ENCODE results near the gene PPP1R14C.
"Not testable (repeated sequence)": the region's sequence is repeated elsewhere in the genome, so short reads cannot be mapped to it uniquely, and the experiment has no call there.

The PPP1R14C gene

DNA sequence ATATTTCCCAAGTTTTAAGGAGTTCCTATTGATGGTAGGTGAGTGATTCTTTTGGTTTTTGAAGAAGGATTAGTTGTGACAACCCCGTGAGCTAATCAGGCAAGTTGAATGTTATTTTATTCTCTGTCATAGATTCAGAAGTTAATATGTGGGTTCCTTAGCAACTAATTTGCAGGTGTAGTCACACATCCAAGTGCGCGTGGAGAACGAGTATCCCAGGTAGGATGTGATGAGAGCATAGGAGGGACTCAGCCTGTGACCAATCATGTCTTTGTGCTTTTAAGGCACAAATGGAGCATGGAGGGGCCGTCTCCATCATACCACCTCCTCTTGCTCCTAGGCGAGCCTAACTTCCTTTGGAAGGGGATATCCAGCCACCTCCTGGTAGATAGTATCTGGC lies 41.1 kb downstream of the PPP1R14C start:
- Histone ChIP-seq H3K27me3 (ENCODE audit: low read depth, low read length) (no peaks in the 10 kb centered on the region), H3K27ac (ENCODE audit: low read length) (no peak overlapping the region)

GRCh38 chr6:150184850-150185731 lies 42.2 kb downstream of the PPP1R14C start:
- Histone ChIP-seq H3K4me3 (ENCODE audit: low read depth in 1 of 2, low read length in 2 of 2) (no peak overlapping the region), H3K9me3 (ENCODE audit: control insufficient read depth in 1 of 2, low read length in 2 of 2) (no peaks in the 10 kb centered on the region), H3K27me3 (ENCODE audit: low read depth, low read length) (no peaks in the 10 kb centered on the region), H3K36me3 (ENCODE audit: control insufficient read depth in 1 of 2, insufficient read depth in 2 of 2, low read length in 2 of 2) (no peaks in the 10 kb centered on the region), H3K4me1 (ENCODE audit: control insufficient read depth in 1 of 2, insufficient read depth in 2 of 2, low read length in 2 of 2) (peaks cover 0 to 4% of the 10 kb centered on the region in 2 donors), H3K27ac (ENCODE audit: low read length) (peak overlapping the region; percentile 30)

More for the DNA sequence above, 41.1 kb downstream of the PPP1R14C start:
- Histone ChIP-seq H3K36me3 (ENCODE audit: control insufficient read depth in 1 of 2, insufficient read depth in 2 of 2, low read length in 2 of 2) (no peaks in the 10 kb centered on the region), H3K9me3 (ENCODE audit: control insufficient read depth in 1 of 2, low read length in 2 of 2) (no peaks in the 10 kb centered on the region), H3K4me1 (ENCODE audit: control insufficient read depth in 1 of 2, insufficient read depth in 2 of 2, low read length in 2 of 2) (peaks cover 0 to 4% of the 10 kb centered on the region in 2 donors), H3K4me3 (ENCODE audit: low read depth in 1 of 2, low read length in 2 of 2) (no peak overlapping the region)

- no peaks in the 10 kb centered on the region for H3K36me3 ChIP-seq (ENCODE audit: control insufficient read depth in 1 of 2, insufficient read depth in 2 of 2, low read length in 2 of 2)
- H3K9me3 ChIP-seq (ENCODE audit: control insufficient read depth in 1 of 2, low read length in 2 of 2) = no peaks in the 10 kb centered on the region
- peaks cover 0 to 4% of the 10 kb centered on the region in 2 donors for H3K4me1 ChIP-seq (ENCODE audit: control insufficient read depth in 1 of 2, insufficient read depth in 2 of 2, low read length in 2 of 2)
- no peak overlapping the region for H3K27ac ChIP-seq (ENCODE audit: low read length)
- no peak overlapping the region for H3K4me3 ChIP-seq (ENCODE audit: low read depth in 1 of 2, low read length in 2 of 2)
- H3K27me3 ChIP-seq (ENCODE audit: low read depth, low read length) = no peaks in the 10 kb centered on the region
These were observed 42.9 kb downstream of the PPP1R14C start for GRCh38 chr6:150185732-150186117.

DNA sequence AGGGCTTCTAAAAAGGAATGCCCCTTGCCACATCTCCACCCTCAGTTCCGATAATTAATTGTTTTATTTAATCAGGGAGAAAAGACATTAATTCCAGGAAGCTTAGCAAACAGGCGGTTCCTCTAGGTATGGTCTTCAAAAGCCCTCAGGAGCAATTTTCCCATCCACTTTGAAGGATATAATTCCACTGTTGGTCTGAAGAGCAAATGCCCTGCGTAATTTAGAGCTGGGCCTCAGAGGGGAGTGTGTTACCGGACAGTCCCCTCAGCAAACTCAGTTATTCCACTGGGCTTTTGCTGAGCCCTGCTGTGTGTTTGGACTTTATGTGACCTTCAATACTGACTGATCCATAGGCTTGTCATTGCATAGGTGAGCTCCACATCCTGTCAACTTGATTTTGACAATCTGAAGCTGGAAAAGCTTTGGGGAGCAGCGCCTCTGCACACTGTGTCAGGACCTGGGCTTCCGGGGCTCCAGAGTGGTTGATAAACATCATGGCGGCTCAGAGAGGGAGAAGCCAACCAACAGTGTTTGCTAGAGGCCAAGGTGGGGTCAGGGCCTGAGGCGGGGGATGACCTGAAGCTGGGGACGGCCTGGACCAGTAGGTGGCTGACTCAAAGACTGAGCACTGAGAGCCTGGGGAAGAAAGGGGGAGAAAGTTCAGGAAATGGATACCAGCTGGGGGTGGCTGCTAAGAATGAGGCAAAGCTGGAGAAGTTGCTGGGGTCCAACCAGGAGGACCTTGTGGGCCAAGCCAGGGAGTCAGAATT lies 43.5 kb downstream of the PPP1R14C start:
- H3K4me1 ChIP-seq (ENCODE audit: control insufficient read depth in 1 of 2, insufficient read depth in 2 of 2, low read length in 2 of 2) = peaks cover 0 to 4% of the 10 kb centered on the region in 2 donors

DNA sequence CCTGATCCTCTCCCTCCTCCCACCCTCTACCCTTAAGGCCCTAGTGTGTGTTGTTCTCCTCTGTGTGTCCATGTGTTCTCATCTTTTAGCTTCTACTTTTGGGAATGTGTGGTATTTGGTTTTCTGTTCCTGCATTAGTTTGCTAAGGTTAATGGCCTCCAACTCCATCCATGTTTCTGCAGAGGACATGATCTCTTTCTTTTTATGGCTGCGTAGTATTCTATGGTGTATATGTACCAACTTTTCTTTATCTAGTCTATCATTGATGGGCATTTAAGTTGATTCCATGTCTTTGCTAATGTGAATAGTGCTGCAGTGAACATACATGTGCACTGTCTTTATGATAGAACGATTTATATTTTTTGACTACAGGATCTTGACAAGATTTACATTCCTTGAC lies 44.6 kb downstream of the PPP1R14C start:
- H3K36me3 ChIP-seq (ENCODE audit: control insufficient read depth in 1 of 2, insufficient read depth in 2 of 2, low read length in 2 of 2) = not testable (repeated sequence)

More for the DNA sequence above, 43.5 kb downstream of the PPP1R14C start:
- H3K27ac ChIP-seq (ENCODE audit: low read length) = no peak overlapping the region
- H3K9me3 ChIP-seq (ENCODE audit: control insufficient read depth in 1 of 2, low read length in 2 of 2) = no peaks in the 10 kb centered on the region
- no peak overlapping the region for H3K4me3 ChIP-seq (ENCODE audit: low read depth in 1 of 2, low read length in 2 of 2)
- H3K27me3 ChIP-seq (ENCODE audit: low read depth, low read length) = no peaks in the 10 kb centered on the region
- no peaks in the 10 kb centered on the region for H3K36me3 ChIP-seq (ENCODE audit: control insufficient read depth in 1 of 2, insufficient read depth in 2 of 2, low read length in 2 of 2)

DNA sequence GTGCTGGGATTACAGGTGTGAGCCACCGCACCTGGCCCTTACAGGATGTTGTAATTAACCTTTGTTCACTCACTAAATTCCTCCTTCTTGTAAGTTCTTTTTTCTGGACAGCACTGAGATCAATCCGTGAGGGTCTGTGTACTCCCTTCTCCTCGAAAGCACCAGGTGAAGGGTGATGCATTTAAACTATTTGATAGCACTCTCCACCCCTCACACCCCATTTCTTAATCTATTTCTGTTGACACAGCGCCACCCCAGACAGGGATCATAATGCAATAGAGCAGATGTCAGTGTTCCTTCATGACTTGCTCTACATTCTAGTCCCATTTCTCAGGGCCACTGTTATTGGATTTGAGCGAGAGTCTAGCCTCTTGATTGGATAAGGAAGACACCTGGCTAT lies 46.3 kb downstream of the PPP1R14C start:
- no peaks in the 10 kb centered on the region for H3K9me3 ChIP-seq (ENCODE audit: control insufficient read depth in 1 of 2, low read length in 2 of 2)
- no peaks in the 10 kb centered on the region for H3K27me3 ChIP-seq (ENCODE audit: low read depth, low read length)
- no peaks in the 10 kb centered on the region for H3K36me3 ChIP-seq (ENCODE audit: control insufficient read depth in 1 of 2, insufficient read depth in 2 of 2, low read length in 2 of 2)
- peaks cover 0 to 4% of the 10 kb centered on the region in 2 donors for H3K4me1 ChIP-seq (ENCODE audit: control insufficient read depth in 1 of 2, insufficient read depth in 2 of 2, low read length in 2 of 2)
- no peak overlapping the region for H3K4me3 ChIP-seq (ENCODE audit: low read depth in 1 of 2, low read length in 2 of 2)
- no peak overlapping the region for H3K27ac ChIP-seq (ENCODE audit: low read length)

More for the DNA sequence above, 44.6 kb downstream of the PPP1R14C start:
- H3K4me1 ChIP-seq (ENCODE audit: control insufficient read depth in 1 of 2, insufficient read depth in 2 of 2, low read length in 2 of 2); H3K4me3 ChIP-seq (ENCODE audit: low read depth in 1 of 2, low read length in 2 of 2); H3K9me3 ChIP-seq (ENCODE audit: control insufficient read depth in 1 of 2, low read length in 2 of 2); H3K27me3 ChIP-seq (ENCODE audit: low read depth, low read length); H3K27ac ChIP-seq (ENCODE audit: low read length): not testable (repeated sequence)

GRCh38 chr6:150191809-150192208 lies 49.0 kb downstream of the PPP1R14C start:
- no peaks in the 10 kb centered on the region for H3K4me1 ChIP-seq (ENCODE audit: control insufficient read depth in 1 of 2, insufficient read depth in 2 of 2, low read length in 2 of 2)
- H3K4me3 ChIP-seq (ENCODE audit: low read depth in 1 of 2, low read length in 2 of 2) = no peak overlapping the region
- no peak overlapping the region for H3K27ac ChIP-seq (ENCODE audit: low read length)
- H3K36me3 ChIP-seq (ENCODE audit: control insufficient read depth in 1 of 2, insufficient read depth in 2 of 2, low read length in 2 of 2) = no peaks in the 10 kb centered on the region
- H3K9me3 ChIP-seq (ENCODE audit: control insufficient read depth in 1 of 2, low read length in 2 of 2) = no peaks in the 10 kb centered on the region
- no peaks in the 10 kb centered on the region for H3K27me3 ChIP-seq (ENCODE audit: low read depth, low read length)

DNA sequence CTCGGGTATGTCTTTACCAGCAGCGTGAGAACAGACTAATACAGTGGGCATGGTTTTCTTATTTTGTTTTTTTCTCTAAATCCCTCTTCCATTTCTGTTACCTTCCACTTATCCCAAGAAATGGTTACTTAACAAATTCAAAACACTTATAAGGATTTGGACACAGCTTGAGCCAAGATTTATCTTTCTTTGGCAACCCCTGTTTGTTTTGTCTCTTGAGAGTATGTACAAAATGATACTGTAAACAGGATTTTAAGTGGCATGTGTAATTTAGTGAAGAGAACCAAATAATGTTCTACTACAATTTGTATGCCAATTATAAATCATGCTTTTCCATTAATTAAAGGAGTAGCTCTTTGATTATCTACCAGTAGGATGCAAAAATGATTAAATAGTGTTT lies 51.4 kb downstream of the PPP1R14C start:
- no peaks in the 10 kb centered on the region for H3K36me3 ChIP-seq (ENCODE audit: control insufficient read depth in 1 of 2, insufficient read depth in 2 of 2, low read length in 2 of 2)
- no peaks in the 10 kb centered on the region for H3K4me1 ChIP-seq (ENCODE audit: control insufficient read depth in 1 of 2, insufficient read depth in 2 of 2, low read length in 2 of 2)
- H3K4me3 ChIP-seq (ENCODE audit: low read depth in 1 of 2, low read length in 2 of 2) = no peak overlapping the region
- H3K27ac ChIP-seq (ENCODE audit: low read length) = no peak overlapping the region
- no peaks in the 10 kb centered on the region for H3K9me3 ChIP-seq (ENCODE audit: control insufficient read depth in 1 of 2, low read length in 2 of 2)
- H3K27me3 ChIP-seq (ENCODE audit: low read depth, low read length) = no peaks in the 10 kb centered on the region

DNA sequence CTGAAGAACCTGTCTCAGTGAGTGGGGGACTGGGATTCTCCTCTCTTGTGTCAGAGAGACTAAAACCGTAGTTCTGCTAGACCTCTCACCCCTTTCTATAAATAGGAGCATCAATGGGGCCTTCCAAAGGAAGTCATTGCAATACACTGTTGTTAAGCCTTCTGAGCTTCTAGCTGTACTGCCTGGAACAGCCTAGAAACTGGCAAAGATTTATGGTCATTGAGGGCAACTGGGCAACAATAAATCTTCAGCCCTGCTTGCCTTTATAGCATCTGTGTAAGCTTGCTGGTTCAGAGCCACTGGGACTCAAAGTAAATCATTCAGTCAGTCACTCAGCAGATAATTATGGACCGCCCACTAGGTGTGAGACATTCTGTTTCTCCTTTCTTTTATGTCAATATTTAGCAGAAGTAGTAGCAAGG lies 53.2 kb downstream of the PPP1R14C start:
- H3K4me1 ChIP-seq (ENCODE audit: control insufficient read depth in 1 of 2, insufficient read depth in 2 of 2, low read length in 2 of 2) = no peaks in the 10 kb centered on the region

DNA sequence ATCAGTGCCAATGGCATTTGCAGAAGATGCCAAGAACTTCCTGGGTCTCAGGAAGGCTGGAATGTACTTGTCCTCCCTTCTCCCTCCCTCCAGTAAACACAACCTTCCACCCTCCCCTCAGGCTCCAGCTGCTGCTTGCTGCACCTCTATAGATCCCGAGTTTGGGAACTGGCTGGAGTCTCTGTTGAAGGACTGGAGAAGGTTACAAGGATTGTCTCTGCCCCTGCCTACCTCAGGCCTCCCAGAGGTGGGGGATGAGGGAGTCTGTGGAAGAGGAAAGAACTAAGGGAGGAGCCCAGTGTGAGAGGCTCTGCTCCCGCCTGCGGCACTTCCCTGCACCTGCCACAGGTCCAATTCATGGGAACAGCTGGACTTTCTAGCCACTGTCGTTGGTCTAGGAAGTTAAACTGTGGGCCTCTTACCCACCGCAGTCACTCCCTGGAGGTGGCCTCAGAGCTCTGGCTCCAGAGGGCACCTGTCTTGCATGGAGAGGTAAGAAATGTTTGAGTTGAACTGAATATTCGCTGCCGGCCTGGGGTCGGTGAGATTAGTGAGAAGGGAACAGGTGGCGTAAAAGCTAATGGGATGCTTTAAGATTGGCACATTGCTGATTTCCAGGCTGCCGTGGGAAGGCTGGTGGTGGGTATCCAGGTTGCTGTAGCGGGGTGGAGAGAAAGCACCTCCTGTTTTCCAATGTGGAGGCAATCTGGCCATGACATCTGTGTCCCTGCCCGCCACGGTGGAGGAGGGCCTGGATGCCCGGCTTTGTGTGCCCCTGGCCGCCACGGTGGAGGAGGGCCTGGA lies 54.3 kb downstream of the PPP1R14C start:
- Histone ChIP-seq H3K36me3 (ENCODE audit: control insufficient read depth in 1 of 2, insufficient read depth in 2 of 2, low read length in 2 of 2) (no peaks in the 10 kb centered on the region), H3K9me3 (ENCODE audit: control insufficient read depth in 1 of 2, low read length in 2 of 2) (no peaks in the 10 kb centered on the region), H3K27me3 (ENCODE audit: low read depth, low read length) (no peaks in the 10 kb centered on the region), H3K27ac (ENCODE audit: low read length) (peak overlapping the region; percentile 0), H3K4me3 (ENCODE audit: low read depth in 1 of 2, low read length in 2 of 2) (no peak overlapping the region), H3K4me1 (ENCODE audit: control insufficient read depth in 1 of 2, insufficient read depth in 2 of 2, low read length in 2 of 2) (no peaks in the 10 kb centered on the region)

More for the DNA sequence above, 53.2 kb downstream of the PPP1R14C start:
- Histone ChIP-seq H3K27me3 (ENCODE audit: low read depth, low read length) (no peaks in the 10 kb centered on the region), H3K4me3 (ENCODE audit: low read depth in 1 of 2, low read length in 2 of 2) (no peak overlapping the region), H3K36me3 (ENCODE audit: control insufficient read depth in 1 of 2, insufficient read depth in 2 of 2, low read length in 2 of 2) (no peaks in the 10 kb centered on the region), H3K9me3 (ENCODE audit: control insufficient read depth in 1 of 2, low read length in 2 of 2) (no peaks in the 10 kb centered on the region), H3K27ac (ENCODE audit: low read length) (no peak overlapping the region)

DNA sequence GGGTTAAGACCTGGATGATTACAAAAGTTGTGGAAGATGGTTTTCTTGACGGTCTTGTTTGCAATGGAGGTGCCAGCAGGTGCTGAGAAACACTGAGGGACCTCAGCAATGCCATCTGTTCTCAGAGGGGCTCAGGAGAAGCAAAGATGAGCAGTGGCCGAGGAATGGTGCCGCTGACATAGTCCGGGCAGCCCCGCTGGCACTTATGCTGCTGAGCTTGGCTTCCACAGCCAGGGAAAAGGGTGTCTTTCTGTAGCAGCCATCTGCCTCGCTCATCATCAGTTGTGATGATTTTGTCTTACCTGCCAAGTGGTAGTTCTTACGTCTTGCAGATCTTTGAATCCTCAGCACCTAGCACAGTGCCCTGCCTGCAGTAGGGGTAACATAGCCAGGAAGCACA lies 55.7 kb downstream of the PPP1R14C start:
- Histone ChIP-seq H3K9me3 (ENCODE audit: control insufficient read depth in 1 of 2, low read length in 2 of 2) (no peaks in the 10 kb centered on the region), H3K4me1 (ENCODE audit: control insufficient read depth in 1 of 2, insufficient read depth in 2 of 2, low read length in 2 of 2) (peaks cover 0 to 4% of the 10 kb centered on the region in 2 donors), H3K4me3 (ENCODE audit: low read depth in 1 of 2, low read length in 2 of 2) (no peak overlapping the region), H3K36me3 (ENCODE audit: control insufficient read depth in 1 of 2, insufficient read depth in 2 of 2, low read length in 2 of 2) (no peaks in the 10 kb centered on the region), H3K27ac (ENCODE audit: low read length) (no peak overlapping the region), H3K27me3 (ENCODE audit: low read depth, low read length) (no peaks in the 10 kb centered on the region)
